Mucosa of rectum (tissue), 2 donors: ENCODE measurements around the gene PRR29.

Source experiments
- H3K27ac ChIP-seq, 2 donors: one replicate each; pipeline ENCODE4 v1.7.0; 2013; ENCODE audit warnings: inconsistent platforms in 2 of 2, low read depth in 2 of 2, low read length in 2 of 2
- H3K27me3 ChIP-seq, 2 donors: one replicate each; pipeline ENCODE4 v1.7.0; 2013; ENCODE audit warnings: low read length in 2 of 2; ENCODE audit not compliant: control insufficient read depth in 2 of 2, insufficient read depth in 2 of 2
- H3K36me3 ChIP-seq, 2 donors: one replicate each; pipeline ENCODE4 v1.7.0; 2013; ENCODE audit warnings: low read length in 2 of 2; ENCODE audit not compliant: control insufficient read depth in 2 of 2, insufficient read depth in 2 of 2
- H3K4me1 ChIP-seq, 2 donors: one replicate each; pipeline ENCODE4 v1.7.0; 2013; ENCODE audit warnings: low read length in 2 of 2, mild to moderate bottlenecking in 1 of 2; ENCODE audit not compliant: control insufficient read depth in 2 of 2, insufficient read depth in 2 of 2
- H3K4me3 ChIP-seq, 2 donors: one replicate each; pipeline ENCODE4 v1.7.0; 2013; ENCODE audit warnings: low read length in 2 of 2
- H3K9ac ChIP-seq, 2 donors: one replicate each; pipeline ENCODE4 v1.7.0; 2013; ENCODE audit warnings: low read length in 2 of 2, low read depth in 1 of 2, mild to moderate bottlenecking in 1 of 2
- H3K9me3 ChIP-seq, 2 donors: one replicate each; pipeline ENCODE4 v1.7.0; 2013; ENCODE audit warnings: low read length in 2 of 2; ENCODE audit not compliant: control insufficient read depth in 2 of 2
- donor health status: healthy.
- donor health status: Normal muscosa, but diverticular disease.

PRR29 gene

GRCh38 chr17:63998050-63998720 is at the start of gene PRR29:
Gene PRR29, plus strand, starts transcription at chr17:63998351. Its CDS starts 14 bp downstream, at chr17:63998365.
- H3K36me3 ChIP-seq: no peaks in the 10 kb centered on the region
- H3K9me3 ChIP-seq: no peaks in the 10 kb centered on the region
- peaks cover 29 to 31% of the 10 kb centered on the region in 2 donors for H3K27me3 ChIP-seq
- no peak within 1 kb of the TSS for H3K27ac ChIP-seq
- peaks cover 10 to 12% of the 10 kb centered on the region in 2 donors for H3K4me1 ChIP-seq
- H3K9ac ChIP-seq: peak within 1 kb of the TSS in 1 of 2 donors; percentile 18
- H3K4me3 ChIP-seq: peak within 1 kb of the TSS; percentile 73 to 81

GRCh38 chr17:63948521-63948920 is 49.6 kb upstream of the PRR29 start:
- Histone ChIP-seq H3K9me3 (no peaks in the 10 kb centered on the region), H3K4me3 (no peak overlapping the region), H3K27ac (no peak overlapping the region), H3K36me3 (no peaks in the 10 kb centered on the region), H3K9ac (no peak overlapping the region), H3K4me1 (peaks cover 8% of the 10 kb centered on the region in 2 donors), H3K27me3 (no peaks in the 10 kb centered on the region)

- Histone ChIP-seq H3K9me3 (no peaks in the 10 kb centered on the region), H3K27me3 (no peaks in the 10 kb centered on the region), H3K36me3 (no peaks in the 10 kb centered on the region), H3K4me1 (peaks cover 8% of the 10 kb centered on the region in 2 donors), H3K4me3 (no peak overlapping the region), H3K27ac (no peak overlapping the region), H3K9ac (no peak overlapping the region)
Measured at GRCh38 chr17:63949576-63950250, 48.4 kb upstream of the PRR29 start.

- no peak overlapping the region for H3K27ac ChIP-seq
Measured at GRCh38 chr17:63950940-63951907, 46.9 kb upstream of the PRR29 start.

GRCh38 chr17:63954402-63955063 is 43.6 kb upstream of the PRR29 start:
- Histone ChIP-seq H3K9ac (no peak overlapping the region), H3K4me1 (no peaks in the 10 kb centered on the region), H3K36me3 (no peaks in the 10 kb centered on the region), H3K4me3 (no peak overlapping the region), H3K27me3 (no peaks in the 10 kb centered on the region), H3K27ac (no peak overlapping the region), H3K9me3 (no peaks in the 10 kb centered on the region)

More at GRCh38 chr17:63950940-63951907, 46.9 kb upstream of the PRR29 start:
- H3K4me3 ChIP-seq: no peak overlapping the region
- H3K9ac ChIP-seq: no peak overlapping the region
- H3K36me3 ChIP-seq: no peaks in the 10 kb centered on the region
- H3K27me3 ChIP-seq: no peaks in the 10 kb centered on the region
- H3K9me3 ChIP-seq: no peaks in the 10 kb centered on the region
- peaks cover 3 to 4% of the 10 kb centered on the region in 2 donors for H3K4me1 ChIP-seq

- Histone ChIP-seq H3K27me3 (peaks cover 0 to 3% of the 10 kb centered on the region in 2 donors), H3K9me3 (no peaks in the 10 kb centered on the region), H3K4me1 (no peaks in the 10 kb centered on the region), H3K4me3 (no peak overlapping the region), H3K9ac (no peak overlapping the region), H3K36me3 (no peaks in the 10 kb centered on the region), H3K27ac (no peak overlapping the region)
Measured at GRCh38 chr17:63955232-63955631, 42.9 kb upstream of the PRR29 start.

GRCh38 chr17:63955791-63956190 is 42.4 kb upstream of the PRR29 start:
- Histone ChIP-seq H3K36me3 (no peaks in the 10 kb centered on the region), H3K4me3 (no peak overlapping the region), H3K4me1 (no peaks in the 10 kb centered on the region), H3K27me3 (peaks cover 0 to 3% of the 10 kb centered on the region in 2 donors), H3K9me3 (no peaks in the 10 kb centered on the region), H3K27ac (no peak overlapping the region), H3K9ac (no peak overlapping the region)

- Histone ChIP-seq H3K27me3 (peaks cover 0 to 3% of the 10 kb centered on the region in 2 donors), H3K27ac (no peak overlapping the region), H3K9me3 (no peaks in the 10 kb centered on the region), H3K4me3 (no peak overlapping the region), H3K4me1 (no peaks in the 10 kb centered on the region), H3K9ac (no peak overlapping the region), H3K36me3 (no peaks in the 10 kb centered on the region)
Measured at GRCh38 chr17:63956296-63956920, 41.7 kb upstream of the PRR29 start.

GRCh38 chr17:63960006-63960405 is 38.1 kb upstream of the PRR29 start:
- Histone ChIP-seq H3K27ac (no peak overlapping the region), H3K27me3 (peaks cover 0 to 3% of the 10 kb centered on the region in 2 donors), H3K4me3 (no peak overlapping the region), H3K36me3 (no peaks in the 10 kb centered on the region), H3K9me3 (no peaks in the 10 kb centered on the region), H3K9ac (no peak overlapping the region), H3K4me1 (no peaks in the 10 kb centered on the region)
